GM10248 (cell line): ENCODE data around the gene ZGRF1.
A peak's percentile ranks its signal among the peaks of the same experiment; 100 is the strongest.
"Not testable (repeated sequence)": the region's sequence is repeated elsewhere in the genome, so short reads cannot be mapped to it uniquely, and the experiment has no call there.

Experiments
- CTCF ChIA-PET: fragments of 300-600 bp; sonication (Branson Sonifier 250); formaldehyde crosslinking; extraction: SDS; loops from one replicate; lab custom pipeline; 2021; ENCODE audit warnings: antibody characterized with exemption; lab: Yijun Ruan, JAX
- POLR2A ChIA-PET: fragments of 350-650 bp; sonication (Branson Sonifier 250); formaldehyde crosslinking; extraction: SDS; loops from one replicate; lab custom pipeline; 2020; ENCODE audit warnings: antibody characterized with exemption; lab: Yijun Ruan, JAX
- DNase-seq: peaks from one replicate; pipeline ENCODE4 v3.0.0; 2012; ENCODE audit errors: extremely low spot score
- TF ChIP-seq, protein P1 (sequence below): IDR thresholded peaks from 2 replicates; pipeline ENCODE4 v1.5.1; 2012; ENCODE audit warnings: mild to moderate bottlenecking, low read depth; ENCODE audit errors: extremely low read depth, missing control alignments, control extremely low read depth

Gene ZGRF1

DNA sequence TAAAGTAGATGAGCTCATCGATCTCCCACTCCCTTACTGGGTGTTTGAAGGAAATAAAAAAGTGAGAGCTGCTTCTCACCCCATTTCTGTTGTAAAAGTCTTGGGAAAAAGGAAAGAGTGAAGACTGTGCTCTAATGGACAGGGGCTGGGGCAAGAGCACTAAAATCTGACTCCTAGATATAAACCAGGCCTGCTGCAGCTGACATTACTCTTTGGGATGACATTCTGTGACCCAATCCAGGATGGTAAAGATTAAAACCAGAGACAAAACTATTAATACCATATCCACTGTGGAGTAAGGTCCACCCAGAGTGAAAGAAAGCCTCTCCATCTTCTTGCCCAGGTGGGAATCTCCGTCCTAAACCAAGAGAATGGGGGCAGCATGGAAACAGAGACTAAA, 100.6 kb downstream of the ZGRF1 start:
- no peak for DNase-seq
- ChIA-PET CTCF (interaction anchor here (1.0 to 4.2 kb wide), 2 partner anchors 13 to 32 kb away, joined by 3 to 30 read pairs; no protein-coding TSS in a partner anchor), POLR2A (no interaction called here)
- TF ChIP-seq, protein P1, sequence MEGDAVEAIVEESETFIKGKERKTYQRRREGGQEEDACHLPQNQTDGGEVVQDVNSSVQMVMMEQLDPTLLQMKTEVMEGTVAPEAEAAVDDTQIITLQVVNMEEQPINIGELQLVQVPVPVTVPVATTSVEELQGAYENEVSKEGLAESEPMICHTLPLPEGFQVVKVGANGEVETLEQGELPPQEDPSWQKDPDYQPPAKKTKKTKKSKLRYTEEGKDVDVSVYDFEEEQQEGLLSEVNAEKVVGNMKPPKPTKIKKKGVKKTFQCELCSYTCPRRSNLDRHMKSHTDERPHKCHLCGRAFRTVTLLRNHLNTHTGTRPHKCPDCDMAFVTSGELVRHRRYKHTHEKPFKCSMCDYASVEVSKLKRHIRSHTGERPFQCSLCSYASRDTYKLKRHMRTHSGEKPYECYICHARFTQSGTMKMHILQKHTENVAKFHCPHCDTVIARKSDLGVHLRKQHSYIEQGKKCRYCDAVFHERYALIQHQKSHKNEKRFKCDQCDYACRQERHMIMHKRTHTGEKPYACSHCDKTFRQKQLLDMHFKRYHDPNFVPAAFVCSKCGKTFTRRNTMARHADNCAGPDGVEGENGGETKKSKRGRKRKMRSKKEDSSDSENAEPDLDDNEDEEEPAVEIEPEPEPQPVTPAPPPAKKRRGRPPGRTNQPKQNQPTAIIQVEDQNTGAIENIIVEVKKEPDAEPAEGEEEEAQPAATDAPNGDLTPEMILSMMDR, result no peak

DNA sequence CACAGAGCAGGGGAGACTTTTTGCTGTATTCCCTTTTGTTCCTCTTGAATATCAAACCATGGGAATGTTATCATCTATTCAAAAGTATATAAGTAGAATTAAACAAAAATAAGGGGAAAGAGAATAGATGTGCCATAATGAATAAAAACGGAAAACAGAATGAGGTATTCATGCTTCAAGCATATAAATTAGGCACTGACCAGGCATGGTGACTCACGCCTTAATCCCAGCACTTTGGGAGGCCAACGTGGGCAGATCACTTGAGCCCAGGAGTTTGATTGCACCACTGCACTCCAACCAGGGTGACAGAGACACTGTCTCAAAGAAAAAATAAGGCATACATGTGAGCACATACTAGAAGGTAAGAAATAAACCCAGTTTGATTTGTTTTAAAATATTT, 104.4 kb downstream of the ZGRF1 start:
- CTCF ChIA-PET, result interaction anchor here (0.6 to 3.2 kb wide), 5 partner anchors 8 to 288 kb away, joined by 3 to 17 read pairs (median 5); no protein-coding TSS in a partner anchor
- DNase-seq, result no peak
- POLR2A ChIA-PET, result no interaction called here
- TF ChIP-seq, protein P1, result no peak

DNA sequence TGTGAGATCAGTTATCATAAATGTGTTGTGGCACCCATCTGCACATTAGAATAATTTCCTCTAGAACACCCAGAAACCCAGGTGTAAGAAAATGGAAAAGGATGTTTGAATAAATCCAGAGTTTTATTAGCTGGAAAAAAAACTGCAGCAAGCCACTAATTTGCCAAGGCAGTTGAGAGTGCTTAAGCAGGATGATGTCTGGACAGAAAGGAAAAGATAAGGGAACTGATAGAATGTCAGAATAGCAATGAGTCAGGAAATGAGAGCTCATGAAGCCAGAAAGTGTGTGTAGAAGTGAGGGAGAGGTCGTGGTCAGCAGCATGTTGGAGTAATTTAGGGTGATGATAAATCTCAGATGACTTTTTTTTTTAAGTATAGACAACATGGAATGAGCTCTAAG, 105.6 kb downstream of the ZGRF1 start:
- TF ChIP-seq, protein P1, result no peak
- ChIA-PET CTCF (interaction anchor here (1.0 to 3.2 kb wide), 6 partner anchors 9 to 211 kb away, joined by 3 to 12 read pairs (median 5); no protein-coding TSS in a partner anchor), POLR2A (no interaction called here)
- no peak for DNase-seq

DNA sequence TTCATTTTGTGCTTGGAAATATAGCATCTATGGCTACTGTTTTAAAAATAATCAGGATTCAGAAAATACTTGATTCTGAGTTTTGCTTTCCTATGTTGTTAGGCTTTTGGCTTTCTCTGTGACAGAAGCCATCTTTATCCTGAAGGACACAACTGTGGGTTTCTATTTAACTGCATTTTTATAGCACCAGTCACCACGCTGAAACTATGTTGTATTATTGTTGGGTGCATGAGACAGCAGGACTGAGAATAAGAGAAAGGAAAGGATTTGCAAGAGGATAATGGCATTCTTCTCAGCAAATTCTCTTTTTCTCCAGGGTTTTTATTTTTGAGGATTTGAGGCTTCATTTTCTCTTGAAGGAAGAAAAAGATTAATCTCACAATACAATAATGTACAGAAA, 110.6 kb downstream of the ZGRF1 start:
- POLR2A ChIA-PET, result no interaction called here
- DNase-seq, result no peak

DNA sequence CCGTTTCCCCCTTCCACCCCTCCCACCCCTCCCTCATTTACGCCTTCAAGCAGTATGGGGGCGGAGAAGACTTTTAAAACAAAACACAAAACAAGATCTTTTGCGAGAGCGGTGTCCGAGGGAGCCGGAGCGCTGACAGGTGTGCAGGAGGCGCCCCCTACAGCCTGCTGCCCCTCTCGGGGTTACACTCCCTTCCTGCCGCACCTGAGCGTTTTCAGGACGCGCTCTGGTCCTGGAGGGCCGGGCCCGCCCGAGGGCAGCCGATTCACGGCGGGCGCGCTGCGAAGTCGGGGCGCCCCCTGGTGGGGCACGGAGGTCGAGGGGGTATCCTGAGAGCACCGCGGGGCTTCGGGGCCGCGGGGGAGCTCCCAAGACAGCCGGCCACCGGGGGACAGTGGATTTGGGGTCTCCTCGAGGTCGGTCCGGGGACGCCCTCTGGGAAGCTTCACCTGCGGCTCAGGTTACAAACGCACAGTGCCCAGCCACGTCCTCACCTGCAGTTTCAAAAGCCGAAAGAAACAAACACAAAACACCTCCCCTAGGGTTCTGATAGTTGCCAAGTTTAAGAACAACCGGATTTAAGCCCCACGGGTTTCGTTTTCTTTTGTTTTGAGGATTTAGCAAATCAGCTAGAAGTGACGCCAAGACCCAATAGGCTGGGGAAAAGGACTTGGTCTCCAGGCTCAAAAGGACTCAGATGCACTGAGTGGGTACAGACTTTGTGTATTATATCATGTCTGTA, 112.8 kb downstream of the ZGRF1 start:
- POLR2A ChIA-PET, result interaction anchor here (0.6 kb wide), 1 partner anchor 227 kb away, joined by 3 read pairs; the partner anchor contains the start of gene ALPK1
- CTCF ChIA-PET, result interaction anchor here (0.6 to 8.8 kb wide), 67 partner anchors 9 to 630 kb away, joined by 3 to 156 read pairs (median 5); partner anchors contain the start of genes AP1AR and NEUROG2
- DNase-seq, result peak; percentile 87
- TF ChIP-seq, protein P1, result peak; percentile 84

More for the DNA sequence above, 110.6 kb downstream of the ZGRF1 start:
- TF ChIP-seq, protein P1, result no peak
- CTCF ChIA-PET, result interaction anchor here (1.3 to 8.8 kb wide), 4 partner anchors 16 to 426 kb away, joined by 4 to 63 read pairs (median 18); no protein-coding TSS in a partner anchor

DNA sequence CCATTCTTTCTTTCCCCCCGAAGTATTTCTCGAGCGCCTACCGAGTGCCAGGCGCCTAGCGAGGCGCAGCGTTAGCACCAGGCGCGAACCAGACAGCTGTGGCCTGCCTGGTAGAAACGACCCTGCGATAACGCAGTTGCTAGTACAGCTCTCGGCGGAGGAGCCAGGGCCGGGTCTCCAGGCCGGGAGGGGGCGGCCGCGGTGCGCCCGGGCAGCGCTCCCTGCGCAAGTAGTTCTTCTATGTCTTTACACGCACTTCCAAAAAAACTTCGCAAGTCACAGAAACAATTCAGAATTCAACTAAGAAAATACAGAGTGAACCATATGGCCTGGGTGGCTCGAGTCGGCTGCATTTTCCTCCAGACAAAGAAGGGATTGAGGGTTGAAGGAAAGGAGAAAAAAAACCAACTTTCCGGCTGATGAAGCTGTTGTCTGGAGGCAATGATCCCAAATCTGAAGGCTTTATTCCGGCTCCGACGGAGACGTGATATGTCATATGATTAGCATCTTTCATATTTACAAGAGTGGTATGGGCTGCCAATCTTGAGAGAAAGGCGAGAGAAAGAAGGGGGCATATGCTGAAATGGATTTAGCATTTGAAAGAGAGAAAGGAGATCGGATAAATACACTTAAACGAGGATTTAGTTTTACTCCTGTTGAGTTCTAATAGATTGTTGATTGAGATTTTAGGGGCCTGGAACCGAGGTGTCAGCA, 113.5 kb downstream of the ZGRF1 start:
- TF ChIP-seq, protein P1, result peak; percentile 62
- CTCF ChIA-PET, result interaction anchor here (0.8 to 8.8 kb wide), 53 partner anchors 8 to 429 kb away, joined by 3 to 156 read pairs (median 5); partner anchors contain the start of genes AP1AR and NEUROG2
- peak; percentile 71 for DNase-seq
- POLR2A ChIA-PET, result no interaction called here

DNA sequence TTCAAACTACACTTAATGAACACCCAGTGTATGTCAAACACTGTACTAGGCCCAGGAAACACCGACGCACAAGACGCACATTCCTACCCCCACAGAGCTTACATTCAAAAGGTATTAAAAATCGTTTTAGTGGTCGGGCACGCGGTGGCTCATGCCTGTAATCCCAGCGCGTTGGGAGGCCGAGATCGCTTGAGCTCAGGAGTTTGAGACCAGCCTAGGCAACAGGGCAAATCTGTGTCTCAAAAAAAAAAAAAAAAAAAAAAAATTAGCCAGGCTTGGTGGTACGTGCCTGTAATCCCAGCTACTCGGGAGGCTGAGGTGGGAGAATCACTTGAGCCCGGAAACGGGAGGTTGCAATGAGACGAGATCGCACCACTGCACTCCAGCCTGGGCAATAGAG, 114.3 kb downstream of the ZGRF1 start:
- CTCF ChIA-PET, result interaction anchor here (0.8 to 8.8 kb wide), 38 partner anchors 8 to 429 kb away, joined by 3 to 156 read pairs (median 4); partner anchors contain the start of gene AP1AR
- DNase-seq, POLR2A ChIA-PET: not testable (repeated sequence)
